OCI-LY1 (cell line): ENCODE results near the gene PVALB.

ENCODE experiments used
- EZH2 ChIP-seq: fragments of 200-600 bp; sonication (generic), shearing (Covaris generic); IDR thresholded peaks from 2 replicates; pipeline ENCODE4 v1.8.0; 2017; ENCODE audit warnings: borderline replicate concordance, mixed run types, mild to moderate bottlenecking, antibody characterized with exemption, low read length, moderate library complexity, mixed read lengths
- TF ChIP-seq, protein P1 (sequence below): fragments of 200-600 bp; sonication (generic), shearing (Covaris generic); IDR thresholded peaks from 2 replicates; pipeline ENCODE4 v1.5.1; 2017; ENCODE audit warnings: mild to moderate bottlenecking, antibody characterized with exemption, low read length, moderate library complexity, mixed read lengths

DNA sequence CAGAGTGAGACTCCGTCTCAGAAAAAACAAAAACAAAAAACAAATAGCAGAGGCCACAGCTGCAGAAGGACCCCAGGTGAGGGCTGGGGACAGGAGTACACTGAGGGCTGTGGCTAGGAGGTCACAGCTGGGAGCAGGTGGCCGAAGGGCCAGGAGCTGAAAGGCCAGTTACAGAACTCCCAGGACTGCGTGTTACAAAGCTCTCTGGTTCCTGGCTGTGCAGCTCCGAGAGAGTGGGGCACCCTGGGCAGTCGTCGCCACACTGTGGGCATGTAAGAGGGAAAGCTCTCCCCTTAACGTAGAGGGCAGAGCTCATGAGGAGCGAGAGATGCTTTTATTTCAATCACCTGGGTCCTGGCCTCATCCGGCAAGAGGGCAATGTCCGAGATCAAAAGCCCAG lies 33.8 kb upstream of the PVALB start:
- TF ChIP-seq, protein P1, sequence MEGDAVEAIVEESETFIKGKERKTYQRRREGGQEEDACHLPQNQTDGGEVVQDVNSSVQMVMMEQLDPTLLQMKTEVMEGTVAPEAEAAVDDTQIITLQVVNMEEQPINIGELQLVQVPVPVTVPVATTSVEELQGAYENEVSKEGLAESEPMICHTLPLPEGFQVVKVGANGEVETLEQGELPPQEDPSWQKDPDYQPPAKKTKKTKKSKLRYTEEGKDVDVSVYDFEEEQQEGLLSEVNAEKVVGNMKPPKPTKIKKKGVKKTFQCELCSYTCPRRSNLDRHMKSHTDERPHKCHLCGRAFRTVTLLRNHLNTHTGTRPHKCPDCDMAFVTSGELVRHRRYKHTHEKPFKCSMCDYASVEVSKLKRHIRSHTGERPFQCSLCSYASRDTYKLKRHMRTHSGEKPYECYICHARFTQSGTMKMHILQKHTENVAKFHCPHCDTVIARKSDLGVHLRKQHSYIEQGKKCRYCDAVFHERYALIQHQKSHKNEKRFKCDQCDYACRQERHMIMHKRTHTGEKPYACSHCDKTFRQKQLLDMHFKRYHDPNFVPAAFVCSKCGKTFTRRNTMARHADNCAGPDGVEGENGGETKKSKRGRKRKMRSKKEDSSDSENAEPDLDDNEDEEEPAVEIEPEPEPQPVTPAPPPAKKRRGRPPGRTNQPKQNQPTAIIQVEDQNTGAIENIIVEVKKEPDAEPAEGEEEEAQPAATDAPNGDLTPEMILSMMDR, result no peak
- no peak for TF ChIP-seq EZH2
